ENCODE data around the gene APOBEC3G.

Gene APOBEC3G

DNA sequence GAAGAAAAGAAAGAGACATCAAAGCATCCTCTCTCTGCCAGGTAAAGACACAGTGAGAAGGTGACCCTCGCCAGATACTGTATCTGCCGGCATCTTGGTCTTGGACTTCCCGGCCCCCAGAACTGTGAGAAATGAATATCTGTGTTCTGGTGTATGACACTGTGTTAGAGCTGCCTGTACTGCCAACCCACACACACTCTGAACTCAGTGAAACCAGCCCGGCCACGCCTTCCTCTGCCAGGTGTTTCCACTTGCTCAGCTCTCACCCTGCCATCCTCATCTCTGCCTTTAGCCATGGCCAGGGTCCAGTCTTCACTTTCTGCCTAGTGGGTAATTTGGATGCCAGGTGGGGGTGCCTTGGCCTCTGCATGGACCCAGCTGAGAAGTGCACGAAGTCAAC lies 51.4 kb downstream of the APOBEC3G start:
- DNase-seq, result no peak

GRCh38 chr22:39129081-39129480 lies 52.0 kb downstream of the APOBEC3G start:
- DNase-seq, result no peak

DNA sequence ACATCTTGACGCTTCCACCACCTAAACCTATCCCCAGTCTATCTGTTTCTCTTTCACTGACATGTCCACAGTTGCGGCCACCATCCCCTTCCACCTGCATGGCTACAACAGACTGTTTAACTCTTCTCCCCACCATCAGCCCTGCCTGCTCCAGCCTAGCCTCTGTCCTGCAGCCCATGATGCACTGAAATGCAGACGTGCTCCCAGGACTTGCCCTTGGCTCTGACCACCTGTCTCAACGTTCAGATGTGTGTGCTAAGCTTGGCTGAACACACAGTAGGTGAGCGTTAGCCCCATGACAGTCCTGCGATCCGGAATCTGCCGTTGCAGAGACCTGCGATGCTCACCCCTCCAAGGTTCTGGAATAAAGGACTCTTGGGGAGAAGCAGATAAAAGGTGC lies 52.7 kb downstream of the APOBEC3G start:
- no peak for DNase-seq

DNA sequence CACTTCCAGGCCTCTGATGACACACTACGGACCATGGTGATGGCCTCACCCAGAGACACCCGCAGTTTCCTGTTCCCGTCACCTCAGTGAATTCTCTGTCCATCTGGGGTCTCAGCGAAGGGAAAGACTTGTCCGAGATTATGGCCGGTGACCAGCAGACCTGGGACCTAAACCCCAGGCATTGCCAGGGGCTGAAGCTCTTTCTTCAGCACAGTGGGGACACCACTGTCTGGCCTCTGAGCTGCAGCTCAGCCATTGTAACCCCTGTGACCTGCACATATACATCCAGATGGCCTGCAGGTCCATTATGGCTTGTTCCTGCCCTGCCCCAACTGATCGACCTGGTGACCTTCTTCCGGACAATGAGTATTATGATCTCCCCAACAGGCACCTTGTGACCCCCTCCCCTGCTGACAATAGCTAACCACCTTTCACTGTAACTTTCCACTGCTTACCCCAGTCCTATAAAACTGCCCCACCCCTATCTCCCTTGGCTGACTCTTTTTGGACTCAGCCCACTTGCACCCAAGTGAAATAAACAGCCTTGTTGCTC lies 53.2 kb downstream of the APOBEC3G start:
- no peak for DNase-seq

- no peak for DNase-seq
Observed at GRCh38 chr22:39130892-39131855, 54.1 kb downstream of the APOBEC3G start.

DNA sequence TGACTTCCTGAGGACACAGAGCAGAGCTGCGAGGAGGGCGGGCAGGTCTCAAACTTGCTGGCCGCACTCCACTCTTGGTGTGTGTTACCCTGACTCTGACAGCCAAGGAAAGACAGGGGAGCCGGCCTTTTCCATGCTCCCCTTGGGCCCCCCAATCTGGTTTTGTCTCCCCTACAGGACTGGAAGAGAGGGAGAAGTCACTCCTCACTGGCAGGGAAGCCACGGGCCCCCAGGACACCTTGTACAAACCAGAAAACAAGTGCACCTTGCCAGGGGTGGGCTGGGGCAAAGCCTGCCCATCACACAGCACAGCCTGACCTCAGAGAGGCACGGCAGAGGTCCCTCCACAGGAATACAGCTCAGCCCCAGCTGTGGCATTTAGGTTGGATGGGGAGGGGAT lies 55.2 kb downstream of the APOBEC3G start:
- no peak for DNase-seq

DNA sequence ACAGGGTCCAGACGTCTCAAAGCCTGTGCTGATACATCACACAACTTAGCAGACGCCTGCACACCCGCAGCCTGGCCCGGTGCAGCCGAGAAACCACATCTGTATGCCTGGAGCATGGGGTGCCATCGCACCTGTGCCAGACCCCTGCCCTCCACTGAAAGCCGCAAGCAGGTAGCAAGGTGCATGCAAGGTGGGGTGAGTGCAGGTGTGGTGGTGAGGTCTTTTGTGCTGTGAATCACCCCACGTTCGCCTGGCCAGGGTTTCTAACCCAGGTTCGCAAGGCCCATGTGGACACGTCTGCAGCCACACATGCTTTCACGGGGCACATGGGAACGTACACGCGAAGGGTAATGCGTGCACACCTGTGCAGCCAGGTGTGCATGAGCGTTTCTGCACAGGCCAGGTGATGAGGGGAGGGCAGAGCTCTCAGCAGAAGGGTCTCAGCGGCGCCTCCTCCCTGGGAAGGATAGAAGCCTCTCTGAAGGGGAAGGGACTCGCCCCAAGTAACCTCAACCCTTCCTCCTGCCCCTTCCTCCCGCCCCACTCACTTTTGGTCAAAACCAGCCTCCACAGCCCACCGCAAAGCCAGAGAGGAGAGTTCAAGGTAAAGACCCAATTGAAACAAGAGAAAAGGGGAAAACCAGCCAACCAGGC lies 55.9 kb downstream of the APOBEC3G start:
- no peak for DNase-seq

GRCh38 chr22:39133871-39134270 lies 56.8 kb downstream of the APOBEC3G start:
- no peak for DNase-seq

- no peak for DNase-seq
Observed at GRCh38 chr22:39134366-39135091, 57.5 kb downstream of the APOBEC3G start.

DNA sequence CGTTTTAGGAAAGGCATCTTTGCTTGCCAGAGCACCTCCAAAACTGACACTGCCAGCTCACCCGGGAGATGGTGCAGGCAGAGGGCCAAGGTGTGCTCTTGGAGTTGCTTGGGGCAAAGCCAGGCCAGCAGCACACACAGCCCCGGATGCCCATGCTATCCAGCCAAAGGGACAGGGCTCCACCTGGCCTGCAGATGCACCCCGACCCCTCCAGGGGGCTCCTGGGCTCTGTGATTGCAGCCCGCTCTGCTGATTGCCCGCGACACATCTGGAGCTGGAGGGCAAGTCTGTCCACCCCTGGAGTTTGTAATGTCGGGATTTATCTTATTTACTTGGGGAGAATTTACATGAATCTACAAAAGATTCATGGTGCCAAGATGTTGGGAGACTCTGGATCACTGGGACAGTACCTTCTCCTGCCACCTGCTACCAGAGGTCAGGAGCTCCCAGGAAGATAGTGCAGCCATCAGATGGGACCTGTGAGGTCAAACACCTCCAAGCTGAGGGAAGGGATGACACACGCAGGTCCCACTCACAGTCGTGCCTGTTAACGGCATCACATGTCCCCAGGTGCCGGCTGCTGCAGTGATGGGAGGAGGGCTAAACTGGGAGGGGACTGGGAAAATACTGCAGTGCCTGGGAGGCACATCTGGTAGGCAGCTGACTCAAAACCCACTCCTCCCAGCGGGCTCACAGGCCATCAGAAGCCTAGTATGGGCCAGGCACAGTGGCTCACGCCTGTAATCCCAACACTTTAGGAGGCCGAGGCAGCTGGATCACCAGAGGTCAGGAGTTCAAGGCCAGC lies 58.2 kb downstream of the APOBEC3G start:
- DNase-seq, result no peak

DNA sequence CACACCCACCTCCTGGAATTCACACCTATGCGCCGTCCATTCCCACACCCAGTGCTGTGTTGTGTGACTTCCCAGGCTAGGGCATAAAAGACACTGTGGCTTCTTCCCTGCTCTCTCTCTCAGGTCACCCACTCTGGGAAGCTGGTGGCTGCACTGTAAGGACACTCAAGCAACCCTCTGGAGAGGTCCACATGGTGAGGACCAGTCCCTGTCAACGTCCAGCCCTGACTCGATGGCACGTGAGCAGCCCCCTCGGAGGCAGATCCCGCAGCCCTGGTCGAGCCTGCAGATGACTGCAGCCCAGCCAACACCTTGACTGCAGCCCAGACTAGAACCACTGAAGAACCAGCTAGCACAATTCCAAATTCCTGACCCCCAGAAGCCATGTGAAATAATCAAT lies 59.2 kb downstream of the APOBEC3G start:
- no peak for DNase-seq
